NOMO-1 (cell line): ENCODE results near the gene GPR55.
A peak's percentile ranks its signal among the peaks of the same experiment; 100 is the strongest.
"Not testable (repeated sequence)": the region's sequence is repeated elsewhere in the genome, so short reads cannot be mapped to it uniquely, and the experiment has no call there.

Experiments
- DNase-seq, 2 experiments: peaks; one replicate each; lab custom pipeline; 2025; ENCODE audit not compliant: unreplicated experiment in 2 of 2; lab: John Stamatoyannopoulos, UW

GPR55 gene

DNA sequence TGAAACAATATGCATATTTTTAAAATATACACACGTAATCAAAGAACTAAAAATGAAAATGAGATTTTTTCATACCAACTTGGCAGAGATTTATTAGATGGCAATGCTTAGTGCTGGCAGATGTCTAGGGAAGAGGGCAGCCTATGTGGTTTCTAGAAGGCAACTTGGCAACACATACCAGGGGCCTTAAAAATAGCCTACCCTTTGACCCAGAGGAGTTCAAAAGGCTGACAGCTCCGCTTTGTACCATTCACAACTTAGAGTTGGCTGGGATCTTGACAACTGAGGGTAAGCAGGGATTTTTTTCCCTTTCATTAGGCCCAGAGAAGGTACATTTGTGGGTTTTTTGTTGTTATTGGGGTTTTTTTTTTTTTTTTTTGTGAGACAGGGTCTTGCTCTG, 26.4 kb upstream of the GPR55 start:
- no peak for DNase-seq

DNA sequence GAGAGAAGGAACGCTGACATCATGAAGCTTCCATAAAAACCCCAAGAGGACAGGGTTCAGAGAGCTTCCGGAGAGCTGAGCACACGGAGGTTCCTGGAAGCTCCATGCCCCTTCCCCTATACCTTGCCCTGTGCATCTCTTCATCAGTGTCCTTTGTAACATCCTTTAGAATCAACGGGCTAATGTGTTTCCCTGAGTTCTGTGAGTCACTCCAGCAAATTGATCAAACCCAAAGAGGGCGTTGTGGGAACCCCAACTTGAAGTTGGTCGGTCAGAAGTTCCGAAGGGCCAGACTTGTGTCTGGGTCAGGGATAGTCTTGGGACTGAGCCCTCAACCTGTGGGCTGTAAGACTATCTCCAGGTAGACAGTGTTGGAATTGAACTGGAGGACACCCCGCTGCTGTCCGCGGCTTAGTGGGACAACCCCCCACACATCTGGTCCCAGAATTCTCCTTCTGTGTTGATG, 25.9 kb upstream of the GPR55 start:
- no peak for DNase-seq

DNA sequence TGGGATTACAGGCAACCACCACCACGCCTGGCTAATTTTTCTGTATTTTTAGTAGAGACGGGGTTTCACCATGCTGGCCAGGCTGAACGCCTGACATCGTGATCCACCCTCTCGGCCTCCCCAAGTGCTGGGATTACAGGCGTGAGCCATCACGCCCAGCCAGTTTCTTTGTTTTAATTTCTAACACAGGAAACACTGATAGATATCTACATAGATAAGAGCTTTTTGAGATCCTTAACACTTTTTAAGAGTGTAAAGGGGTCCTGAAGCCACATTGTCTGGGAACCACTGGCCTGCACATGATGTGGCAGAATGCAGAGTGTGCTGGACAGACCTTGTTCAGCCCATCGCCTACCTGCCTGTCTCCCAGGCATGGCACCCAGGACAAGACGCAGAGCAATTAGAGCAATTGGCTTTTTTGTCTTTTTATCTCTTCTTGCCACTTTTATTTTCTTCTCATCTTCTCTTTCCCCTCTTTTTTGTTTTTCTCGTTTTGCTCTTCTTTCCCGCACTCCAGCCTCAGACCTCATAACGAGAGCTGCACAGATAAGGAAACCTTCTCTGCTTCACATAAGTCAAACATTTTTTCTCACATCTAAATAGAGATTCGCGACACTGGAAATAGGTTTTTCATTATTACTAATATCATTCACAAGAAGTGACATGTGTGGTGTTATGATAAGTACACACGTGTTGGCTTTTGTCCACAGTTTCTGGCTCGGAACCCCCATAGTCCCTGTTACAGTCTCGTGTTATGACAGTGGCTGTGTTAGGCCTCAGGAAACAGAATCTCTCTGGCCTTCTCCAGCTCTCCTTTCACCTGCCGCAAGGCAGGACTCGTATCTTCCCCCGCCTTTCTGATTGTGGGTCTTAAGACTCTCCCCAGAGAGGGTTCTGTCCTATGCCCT, 25.2 kb upstream of the GPR55 start:
- no peak for DNase-seq

DNA sequence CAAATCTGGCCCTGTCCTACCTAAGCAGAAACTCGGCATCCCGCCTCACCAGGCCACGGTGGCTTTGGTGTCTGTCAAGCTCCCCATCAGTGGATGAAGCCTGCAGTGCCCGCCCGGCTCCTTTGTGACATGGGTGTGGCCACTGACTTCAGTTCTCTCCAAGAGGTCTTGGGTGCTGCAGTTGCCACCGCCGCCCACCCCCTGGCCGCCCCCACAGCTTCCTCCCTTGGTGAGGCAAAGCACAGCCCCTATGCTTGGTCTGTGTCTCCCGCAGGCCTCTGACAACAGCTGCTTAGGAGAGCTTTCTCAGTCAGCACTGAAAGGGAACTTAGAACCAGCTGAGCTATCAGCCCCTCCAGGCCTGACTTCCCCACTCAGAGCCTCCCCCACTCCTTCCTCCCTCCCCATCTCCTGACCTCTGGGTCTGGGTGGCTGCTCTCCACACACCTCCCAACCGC, 22.9 kb upstream of the GPR55 start:
- DNase-seq = no peak

DNA sequence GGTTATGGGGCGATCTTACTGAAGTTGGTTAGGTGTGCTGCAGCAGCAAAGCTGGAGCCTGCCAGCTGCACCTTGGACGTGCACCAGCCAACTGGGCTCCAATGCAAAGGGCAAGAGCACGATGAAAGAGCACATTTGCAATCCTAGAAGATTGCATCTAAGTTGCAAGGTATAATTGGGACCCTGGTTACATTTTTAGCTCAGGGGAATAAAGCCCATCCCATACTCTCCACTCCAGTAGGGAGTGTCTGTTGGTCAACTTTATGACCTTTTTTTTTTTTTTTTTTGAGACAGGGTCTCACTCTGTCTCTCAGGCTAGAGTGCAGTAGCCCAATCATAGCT, 22.2 kb upstream of the GPR55 start:
- DNase-seq = no peak

DNA sequence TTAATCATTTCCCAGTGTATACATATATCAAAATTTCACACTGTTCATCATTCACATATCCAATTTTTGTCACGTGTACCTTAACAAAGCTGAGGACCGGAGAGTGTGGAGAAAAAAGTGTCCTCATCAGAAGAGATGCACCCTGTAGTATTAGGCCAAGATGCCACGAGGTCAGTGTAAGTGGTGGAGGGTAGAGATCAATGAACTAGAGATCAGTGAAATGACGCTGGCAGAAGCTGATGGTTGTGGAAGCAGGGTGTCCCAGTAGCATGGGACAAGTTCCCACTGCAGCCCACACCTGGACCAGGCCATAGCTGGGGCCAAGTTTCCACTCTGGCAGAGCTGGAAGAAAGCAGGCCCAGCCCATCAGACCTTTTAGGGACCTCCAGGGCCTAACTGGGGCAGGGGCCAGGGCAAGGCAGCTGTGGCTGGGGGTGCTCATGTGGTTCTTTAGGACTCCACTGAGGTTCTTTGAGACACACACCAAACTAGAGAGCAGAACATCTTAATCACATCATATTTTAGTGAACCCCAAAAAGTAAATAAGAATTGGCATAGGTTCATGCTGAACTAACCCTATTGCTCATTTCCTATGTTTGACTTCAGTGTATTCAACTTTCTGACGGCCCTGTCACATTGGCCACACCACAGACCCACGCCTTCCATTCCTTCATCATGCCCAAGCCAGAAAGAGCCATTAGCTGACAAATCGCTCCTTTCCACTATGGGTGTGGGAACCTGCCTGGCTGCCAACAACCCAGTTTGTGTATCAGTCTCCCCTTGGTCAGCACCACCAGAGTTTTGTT, 21.6 kb upstream of the GPR55 start:
- DNase-seq = no peak

DNA sequence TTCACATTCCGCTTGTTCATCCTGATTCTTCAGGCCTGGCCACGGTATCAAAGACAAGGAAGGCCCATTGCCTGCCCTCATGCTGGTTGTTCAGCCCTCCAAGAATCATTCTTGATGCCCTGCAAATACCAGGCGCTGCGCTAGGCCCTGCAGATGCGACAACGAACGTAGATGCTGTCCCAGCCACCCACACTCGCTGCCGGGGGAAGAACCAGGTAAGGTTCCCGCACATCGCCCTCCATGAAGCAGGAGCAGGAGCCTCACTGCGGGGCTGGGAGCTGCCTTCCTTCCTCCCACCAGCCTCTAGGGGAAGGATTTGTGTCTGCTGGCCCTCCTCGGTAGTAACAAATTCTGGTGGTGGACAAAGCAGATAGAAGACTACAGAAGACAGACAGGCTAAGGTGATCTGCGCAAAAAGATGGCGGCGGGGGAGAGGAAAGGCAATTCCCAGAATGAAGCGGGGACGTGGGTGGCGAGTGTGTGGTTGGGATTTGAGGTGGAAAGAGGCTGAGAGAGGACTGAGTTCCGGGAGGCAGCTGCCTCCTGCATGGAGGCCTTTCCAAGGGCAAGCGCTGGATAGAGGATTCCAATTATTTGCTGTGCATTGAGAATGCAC, 19.8 kb upstream of the GPR55 start:
- DNase-seq = no peak

DNA sequence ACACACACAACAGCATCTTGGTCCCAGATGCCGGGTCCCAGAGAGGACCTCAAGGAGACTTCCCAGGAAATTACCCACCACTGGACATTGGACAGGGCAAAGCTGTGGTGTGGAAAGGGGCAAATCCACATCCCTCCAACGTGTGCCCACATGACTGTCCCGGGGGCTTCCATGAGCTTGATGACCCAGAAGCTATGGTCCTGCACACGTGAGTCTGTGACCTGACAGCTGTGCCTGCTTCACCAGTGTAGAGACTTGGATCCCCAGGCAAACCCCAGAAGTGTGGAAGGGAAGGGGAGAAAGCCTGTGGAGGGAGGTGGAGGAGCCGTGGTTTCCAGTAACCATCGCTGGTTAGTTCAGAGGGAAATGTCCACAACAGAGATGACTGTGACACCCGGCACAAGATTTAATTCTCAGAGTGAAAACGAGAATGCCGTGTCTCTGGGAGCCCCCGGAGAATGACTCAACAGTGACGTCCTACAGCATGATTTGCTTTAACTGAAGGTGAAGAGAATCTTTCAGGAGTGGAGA, 19.1 kb upstream of the GPR55 start:
- DNase-seq = no peak

DNA sequence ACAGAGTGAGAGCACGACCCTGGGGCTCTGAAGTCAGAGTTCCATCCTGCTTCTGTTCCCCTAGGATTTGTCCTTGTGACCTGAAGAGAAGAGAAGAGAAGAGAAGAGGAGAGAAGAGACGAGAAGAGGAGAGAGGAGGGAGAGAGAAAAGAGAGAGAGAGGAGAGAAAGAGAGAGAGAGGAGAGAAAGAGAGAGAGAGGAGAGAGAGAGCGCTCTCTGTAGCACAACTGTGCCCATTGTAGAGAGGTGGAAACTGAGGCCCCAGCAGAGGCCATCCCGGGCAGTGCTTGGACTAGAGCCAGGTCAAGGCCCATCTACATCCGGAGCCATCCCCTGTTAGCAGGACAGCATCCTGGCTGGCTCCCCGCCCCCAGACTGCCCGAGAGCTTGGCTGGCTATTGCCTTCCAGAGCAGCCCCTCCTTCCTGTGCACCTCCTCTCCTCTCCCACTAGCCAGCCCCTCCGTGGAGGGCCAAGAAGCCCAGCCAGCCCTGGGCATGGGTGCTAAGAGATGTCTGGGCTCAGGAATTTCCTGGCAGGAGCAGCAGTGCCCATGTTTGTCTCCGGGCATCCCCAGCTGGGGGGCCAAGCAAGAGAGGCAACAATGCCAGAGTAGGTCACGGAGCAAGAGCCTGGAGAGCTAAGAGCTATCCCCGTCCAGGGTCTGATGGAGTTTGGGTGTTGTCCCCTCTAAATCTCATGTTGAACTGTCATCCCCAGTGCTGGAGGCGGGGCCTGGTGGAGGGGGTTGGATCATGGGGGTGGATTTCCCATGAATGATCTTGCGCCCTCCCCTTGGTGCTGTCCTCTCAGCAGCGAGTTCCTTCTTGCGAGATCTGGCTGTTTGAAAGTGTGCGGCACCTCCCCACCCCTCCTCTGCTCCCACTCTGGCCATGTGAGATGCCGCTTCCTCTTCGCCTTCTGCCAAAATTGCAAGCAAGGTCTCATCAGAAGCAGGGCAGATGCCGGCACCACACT, 18.2 kb upstream of the GPR55 start:
- peak; percentile 81 to 89 for DNase-seq

DNA sequence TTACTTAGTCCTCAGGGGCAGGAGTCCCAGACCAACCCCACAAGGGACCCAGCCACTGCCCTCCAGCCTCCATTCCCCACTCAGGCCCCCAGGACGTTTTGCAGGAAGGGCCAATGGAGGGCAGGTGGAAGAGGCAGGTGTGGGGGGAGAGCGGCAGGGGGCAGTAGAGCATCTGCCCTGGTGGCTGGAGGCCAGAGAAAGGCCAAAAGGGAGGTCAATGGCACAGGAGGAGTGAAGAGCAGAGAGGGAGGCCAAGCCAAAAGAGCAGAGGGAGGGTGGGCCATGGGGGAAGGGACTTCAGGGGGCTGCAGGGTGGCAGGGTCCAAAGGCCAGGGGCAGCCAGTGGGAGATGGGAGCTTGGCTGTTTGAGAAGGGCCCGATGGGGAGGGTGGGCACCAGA, 17.3 kb upstream of the GPR55 start:
- DNase-seq = no peak

DNA sequence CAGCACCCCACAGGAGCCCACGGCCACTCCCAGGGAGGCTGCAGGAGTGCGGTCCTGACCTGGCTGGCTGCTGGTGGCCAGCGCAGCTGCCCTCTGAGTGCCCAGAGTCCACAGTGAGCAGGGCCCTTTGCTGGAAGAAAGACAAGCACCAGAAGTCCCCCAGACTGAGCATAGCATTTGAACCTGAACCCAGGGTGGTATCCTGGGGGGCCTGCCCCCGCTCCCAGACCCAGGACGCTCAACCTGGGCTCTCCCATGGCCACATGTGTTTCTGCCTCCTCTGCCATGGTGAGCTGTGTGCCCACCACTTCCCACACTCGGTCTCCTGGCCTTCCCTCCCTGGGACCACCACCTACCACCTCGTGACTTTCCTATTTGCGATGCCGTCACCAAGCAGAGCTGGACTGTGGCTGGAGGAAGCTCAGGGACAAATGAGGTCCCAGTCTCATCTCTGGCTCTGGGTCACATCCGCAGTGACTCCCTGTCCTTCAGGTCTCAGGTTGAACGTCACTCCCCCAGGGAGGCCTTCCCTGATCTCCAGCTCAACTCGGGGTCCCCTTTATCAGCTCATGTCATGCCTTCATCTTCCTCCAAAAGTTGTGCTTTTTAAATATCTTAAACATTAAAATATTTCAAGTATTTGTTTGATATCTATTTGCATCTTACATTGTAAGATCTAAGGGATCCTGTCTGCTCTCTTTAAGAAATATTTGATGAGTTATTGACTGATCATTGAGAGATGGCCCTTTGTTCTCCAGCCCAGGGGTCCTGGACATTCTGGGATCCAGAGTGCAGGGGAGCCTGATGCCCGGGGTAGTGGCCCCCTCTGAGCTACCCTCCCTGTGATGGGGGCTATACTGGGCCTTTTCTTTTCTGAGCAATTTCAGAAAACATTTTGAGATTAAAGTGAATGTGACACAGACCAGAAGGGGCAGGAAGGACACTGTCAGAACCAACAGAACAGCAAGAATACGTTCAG, 16.4 kb upstream of the GPR55 start:
- DNase-seq = no peak

DNA sequence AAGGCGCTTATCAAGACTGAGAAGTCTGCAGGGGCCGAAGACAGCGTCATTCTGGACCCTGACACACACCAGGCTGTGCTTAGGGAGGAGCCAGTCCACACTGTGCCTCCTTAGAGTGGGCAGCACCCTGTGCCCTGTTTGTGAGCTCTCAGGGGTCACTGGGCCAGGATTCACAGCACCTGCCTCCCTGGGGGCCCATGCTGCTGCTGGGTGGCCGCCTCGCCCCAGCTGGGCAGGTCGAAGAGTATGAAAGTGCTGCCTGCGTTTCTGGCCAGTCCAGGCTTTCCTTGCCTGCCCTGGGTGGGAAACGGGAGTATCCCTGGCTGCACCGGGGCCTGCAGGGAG, 15.4 kb upstream of the GPR55 start:
- DNase-seq = no peak

DNA sequence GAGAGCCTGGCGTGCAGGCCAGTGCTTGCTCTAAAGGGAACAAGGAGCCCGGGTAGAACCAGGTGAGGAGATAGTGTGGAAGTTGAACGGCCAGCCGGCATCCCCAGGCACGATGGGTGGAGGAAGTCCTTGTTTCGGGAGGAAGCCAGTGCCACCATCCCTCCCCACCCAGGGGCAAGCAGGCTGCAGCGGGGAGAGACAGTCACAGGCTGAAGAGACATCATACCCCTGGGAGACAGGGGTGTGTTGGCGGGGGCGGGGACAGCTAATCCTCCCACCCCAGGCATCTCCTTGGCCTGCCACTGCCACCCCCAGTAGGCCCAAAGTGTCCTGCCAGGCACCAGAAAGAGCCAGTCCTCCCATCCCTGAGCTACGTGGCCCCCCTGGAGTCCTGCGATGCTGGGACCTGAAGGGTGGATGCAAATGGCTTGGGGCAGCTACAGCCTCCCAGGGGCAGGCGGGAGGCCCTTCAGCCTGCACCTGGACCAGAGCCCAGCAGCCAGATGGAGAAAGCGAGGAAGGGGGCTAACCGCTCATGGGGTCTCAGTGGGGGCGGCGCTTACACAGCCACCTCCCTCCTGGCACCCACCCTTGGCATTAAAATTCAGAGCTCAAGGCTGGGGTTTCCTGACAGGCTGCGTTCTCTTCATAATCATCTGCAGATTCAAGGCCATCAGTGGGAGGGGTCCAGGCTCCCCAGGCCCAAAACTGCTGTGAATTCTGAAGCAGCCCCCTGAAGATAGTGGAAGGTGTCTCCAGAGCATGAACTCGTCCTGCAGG, 14.8 kb upstream of the GPR55 start:
- no peak for DNase-seq

DNA sequence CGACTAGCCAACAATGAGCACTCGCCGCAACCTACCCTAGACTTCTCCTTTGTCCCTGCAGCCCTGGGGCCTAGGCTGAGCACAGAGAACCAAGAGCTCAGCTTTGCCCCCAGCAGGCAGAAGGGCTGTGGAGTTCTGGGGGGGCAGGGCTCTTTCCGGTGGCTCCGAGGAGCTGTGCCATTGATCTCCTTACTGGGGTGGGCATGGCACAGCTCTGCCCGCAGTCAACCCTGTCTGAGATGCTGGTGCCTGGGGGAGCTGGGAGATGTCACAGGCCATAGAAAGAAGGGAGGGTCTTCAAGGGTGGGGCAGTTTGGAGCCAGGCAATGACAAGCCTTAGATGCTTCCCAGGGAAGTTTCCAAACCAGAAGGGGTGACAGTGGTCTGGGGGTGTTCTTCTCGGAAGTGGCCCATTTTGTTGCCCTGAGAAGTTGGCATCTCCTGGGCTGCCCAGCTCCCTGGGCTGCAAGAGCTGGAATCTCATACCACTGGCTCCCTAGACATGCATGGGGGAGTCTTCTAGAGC, 14.1 kb upstream of the GPR55 start:
- no peak for DNase-seq

DNA sequence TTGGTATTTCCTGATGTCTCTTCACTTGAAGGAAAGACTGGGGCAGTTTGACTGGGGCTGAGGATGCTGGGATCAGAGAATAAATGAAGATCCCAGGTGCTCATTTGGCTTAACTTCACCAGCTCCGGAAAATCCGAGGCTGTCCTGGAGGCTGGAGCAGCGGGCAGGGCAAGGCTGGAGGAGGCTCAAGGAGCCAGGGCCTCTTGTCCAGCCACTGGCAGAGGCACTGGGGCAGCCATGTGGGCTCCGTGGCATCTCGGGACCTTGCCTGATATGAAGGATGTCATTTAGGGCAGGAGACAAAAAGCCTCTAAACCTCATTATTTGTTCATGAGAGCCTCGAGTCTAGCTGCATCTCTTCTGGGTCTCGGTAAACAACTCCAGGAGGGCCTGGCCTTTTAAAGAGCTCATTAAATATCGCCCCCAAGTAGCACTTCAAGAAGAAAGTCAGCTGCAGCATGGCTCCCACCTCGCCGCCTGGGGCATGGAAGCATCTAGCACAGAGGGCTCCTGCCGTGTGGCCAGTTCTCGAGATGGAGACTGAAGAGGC, 13.5 kb upstream of the GPR55 start:
- no peak for DNase-seq

DNA sequence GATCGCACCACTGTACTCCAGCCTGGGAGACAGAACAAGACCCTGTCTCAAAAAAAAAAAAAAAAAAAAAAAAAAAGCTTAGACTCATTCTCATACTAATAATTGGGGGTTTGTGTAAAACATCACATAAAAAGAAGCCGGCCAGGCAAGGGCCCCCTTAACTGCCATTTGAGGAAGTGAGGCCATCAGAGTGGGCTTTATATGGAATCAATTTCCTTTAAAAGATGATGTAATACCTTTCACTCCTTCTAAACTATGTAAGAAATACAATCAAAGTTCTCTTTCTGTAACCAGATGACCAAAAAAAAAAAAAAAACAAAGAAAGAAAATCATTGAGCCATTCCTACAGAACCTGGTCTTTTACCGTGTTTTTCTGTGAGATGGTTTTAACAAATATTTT, 13.1 kb upstream of the GPR55 start:
- DNase-seq = peak in 1 of 2 experiments; percentile 9

DNA sequence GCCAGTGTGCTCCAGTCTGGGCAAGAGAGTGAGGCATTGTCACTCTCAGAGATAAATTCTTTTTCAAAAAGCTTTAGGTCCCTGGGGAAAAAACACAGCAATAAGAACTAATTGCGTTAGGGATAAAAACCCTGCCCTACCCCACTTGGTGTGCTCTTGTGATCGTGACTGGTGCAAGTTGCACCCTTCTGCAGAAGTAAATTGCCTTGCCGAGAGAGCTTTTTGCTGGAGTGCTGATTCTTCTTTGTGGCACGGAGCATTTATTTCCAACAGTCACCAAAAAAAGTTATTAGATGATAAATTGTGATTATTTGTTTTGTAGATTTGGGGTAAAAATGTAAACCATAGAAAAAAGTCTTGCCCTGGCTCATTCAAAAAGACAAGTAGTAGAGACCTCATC, 12.3 kb upstream of the GPR55 start:
- DNase-seq = no peak

DNA sequence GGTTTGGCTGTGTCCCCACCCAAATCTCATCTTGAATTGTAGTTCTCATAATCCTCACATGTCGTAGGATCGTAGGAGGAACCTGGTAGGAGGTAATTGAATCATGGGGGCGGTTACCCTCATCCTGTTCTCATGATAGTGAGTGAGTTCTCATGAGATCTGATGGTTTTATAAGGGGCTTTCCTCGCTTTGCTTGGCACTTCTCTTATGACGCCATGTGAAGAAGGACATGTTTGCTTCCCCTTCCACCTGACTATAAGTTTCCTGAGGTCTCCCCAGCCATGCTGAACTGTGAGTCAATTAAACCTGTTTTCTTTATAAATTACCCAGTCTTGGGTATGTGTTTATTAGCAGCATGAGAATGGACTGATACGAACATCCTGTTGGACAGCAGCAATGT, 11.2 kb upstream of the GPR55 start:
- DNase-seq = not testable (repeated sequence)
